CD4-positive, CD25-positive, alpha-beta regulatory T cell (primary cell): Measurements from ENCODE around the gene CNNM3. TPM values are rescaled to one million over a fixed set of nuclear protein-coding genes. Genes with fewer than 3 reads are reported as not detected.

Experiments
- ATAC-seq, 2 donors: fragments of 150-1000 bp; cut with Tn5 transposase; one replicate each; pipeline ENCODE4 v1.10.0; 2021; ENCODE audit warnings: low read depth in 2 of 2, moderate number of reproducible peaks in 2 of 2, moderate library complexity in 1 of 2
- DNase-seq, 3 donors: peaks; one replicate each; pipeline versions ENCODE4 v3.0.0 to v3.0.0-alpha.2; 2012 to 2022; ENCODE audit warnings: mixed read lengths in 1 of 3
- H3K27ac ChIP-seq: one replicate; pipeline ENCODE4 v1.7.0; 2013; ENCODE audit warnings: mild to moderate bottlenecking, low read length; ENCODE audit not compliant: insufficient read depth, poor library complexity, severe bottlenecking
- H3K27me3 ChIP-seq: one replicate; pipeline ENCODE4 v1.7.0; 2013; ENCODE audit warnings: low read length; ENCODE audit not compliant: control insufficient read depth, insufficient read depth
- H3K36me3 ChIP-seq: one replicate; pipeline ENCODE4 v1.7.0; 2013; ENCODE audit warnings: mild to moderate bottlenecking, low read length, moderate library complexity; ENCODE audit not compliant: control insufficient read depth, insufficient read depth
- H3K4me1 ChIP-seq: 2 replicates; pipeline ENCODE4 v1.7.0; 2013; ENCODE audit warnings: mild to moderate bottlenecking, low read length; ENCODE audit not compliant: insufficient read depth, control insufficient read depth, poor library complexity, severe bottlenecking
- H3K4me3 ChIP-seq: one replicate; pipeline ENCODE4 v1.7.0; 2013; ENCODE audit warnings: low read depth, mild to moderate bottlenecking, low read length, moderate library complexity
- H3K9me3 ChIP-seq, 2 experiments: 1 replicate in 1 of 2; 2 replicates in 1 of 2; pipeline ENCODE4 v1.7.0; 2013; ENCODE audit warnings: low read length in 2 of 2, mild to moderate bottlenecking in 1 of 2, moderate library complexity in 1 of 2; ENCODE audit not compliant: control insufficient read depth in 2 of 2
- H3K27ac Mint-ChIP-seq, 3 donors: one replicate each; pipeline ENCODE4 v1.8.0; 2020 to 2022; ENCODE audit warnings: mild to moderate bottlenecking in 3 of 3, mixed read lengths in 3 of 3, moderate library complexity in 2 of 3
- H3K27me3 Mint-ChIP-seq: one replicate; pipeline ENCODE4 v1.8.0; 2022; ENCODE audit warnings: mild to moderate bottlenecking, mixed read lengths
- H3K36me3 Mint-ChIP-seq: one replicate; pipeline ENCODE4 v1.8.0; 2020; ENCODE audit warnings: mixed read lengths
- H3K4me1 Mint-ChIP-seq, 4 donors: one replicate each; pipeline ENCODE4 v1.8.0; 2020 to 2022; ENCODE audit warnings: mixed read lengths in 4 of 4, mild to moderate bottlenecking in 1 of 4
- H3K4me3 Mint-ChIP-seq, 4 donors: one replicate each; pipeline ENCODE4 v1.8.0; 2020 to 2022; ENCODE audit warnings: mild to moderate bottlenecking in 4 of 4, mixed read lengths in 4 of 4, moderate library complexity in 3 of 4
- H3K9me3 Mint-ChIP-seq, 7 donors: one replicate each; pipeline ENCODE4 v1.8.0; 2020 to 2022; ENCODE audit warnings: mixed read lengths in 7 of 7, mild to moderate bottlenecking in 3 of 7, moderate library complexity in 2 of 7
- polyA plus RNA-seq, 4 donors: library from polyadenylated mRNA; unstranded; fragments of 300-500 nt; fragmentation: Illumina TruSeq; gene quantifications; one replicate each; pipeline ENCODE4 v1.2.3, GENCODE V29; 2021
- total RNA-seq: library from RNA; stranded (reverse); gene quantifications from one replicate; pipeline ENCODE4 v1.2.3, GENCODE V29; 2022

CNNM3 gene
- total and polyA plus RNA-seq, 5 donors from 2014 or later, result 4.9 to 33.1 (median 10.3) TPM

DNA sequence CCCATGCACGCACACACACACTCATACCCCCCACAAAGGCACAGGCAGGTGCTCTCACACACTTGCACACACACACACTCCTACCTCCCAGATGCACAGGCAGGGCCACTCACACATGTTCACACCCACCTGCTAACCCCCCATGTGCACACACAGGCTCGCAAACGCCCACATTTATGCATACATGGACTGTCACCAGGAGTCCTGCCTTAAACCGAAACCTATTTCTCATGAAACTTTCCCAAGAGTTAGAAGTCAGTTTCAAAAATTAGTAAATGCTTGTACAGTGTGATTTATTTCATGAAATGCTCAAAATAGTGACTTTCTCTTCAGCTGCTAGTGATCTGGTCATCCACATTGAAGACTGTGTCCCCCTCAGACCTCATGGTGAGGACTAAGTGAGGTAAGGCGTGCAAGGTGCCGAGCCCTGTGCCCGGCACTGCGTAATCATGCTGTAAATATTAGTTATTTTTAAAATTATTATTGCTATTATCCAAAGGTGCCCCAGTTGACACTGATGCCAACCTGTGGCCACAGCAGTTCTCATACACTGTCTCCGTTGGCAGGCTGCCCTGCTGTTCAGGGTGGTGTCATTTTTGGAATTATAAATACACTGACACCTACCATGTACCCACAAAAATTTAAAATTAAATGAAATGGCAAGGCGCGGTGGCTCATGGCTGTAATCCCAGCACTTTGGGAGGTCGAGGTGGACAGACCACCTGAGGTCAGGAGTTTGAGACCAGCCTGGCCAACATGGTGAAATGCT, 43.0 kb upstream of the CNNM3 start:
- Histone ChIP-seq H3K9me3 (no peaks in the 10 kb centered on the region), H3K27ac (no peak overlapping the region), H3K27me3 (no peaks in the 10 kb centered on the region), H3K4me3 (peak overlapping the region; percentile 85), H3K36me3 (no peaks in the 10 kb centered on the region), H3K4me1 (peaks cover 18% of the 10 kb centered on the region)
- H3K4me1 Mint-ChIP-seq, result peaks cover 5 to 39% (median 26%) of the 10 kb centered on the region in 4 donors
- H3K4me3 Mint-ChIP-seq, result peak overlapping the region; percentile 68 to 93 (median 86)
- DNase-seq (peak in 1 of 3 donors; percentile 27), ATAC-seq (no peak)
- H3K36me3 Mint-ChIP-seq, result no peaks in the 10 kb centered on the region
- H3K27me3 Mint-ChIP-seq, result no peaks in the 10 kb centered on the region
- peak overlapping the region; percentile 5 to 65 (median 20) for H3K27ac Mint-ChIP-seq
- peaks cover 0 to 2% (median 0%) of the 10 kb centered on the region in 7 donors for H3K9me3 Mint-ChIP-seq

DNA sequence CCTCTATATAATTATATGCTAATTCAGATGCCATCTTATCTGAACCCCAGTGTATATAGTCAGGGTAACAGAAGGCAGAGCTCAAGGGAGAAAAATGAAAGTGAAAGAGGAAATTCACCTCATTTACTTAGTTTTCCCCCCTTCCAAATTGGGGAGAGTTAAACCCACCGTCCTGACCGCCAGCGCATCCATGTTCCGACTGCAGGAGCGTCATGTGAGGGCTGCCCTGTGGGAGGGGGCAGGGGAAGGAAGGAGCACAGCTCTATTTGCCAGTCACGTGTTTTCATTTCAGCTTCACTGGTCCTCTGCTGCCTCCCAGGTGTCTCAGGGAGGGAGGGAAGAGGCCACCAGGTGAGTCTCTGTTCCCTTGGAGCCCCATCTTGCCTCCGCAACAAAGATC, 42.1 kb upstream of the CNNM3 start:
- Mint-ChIP-seq H3K36me3 (no peaks in the 10 kb centered on the region), H3K27ac (peak overlapping the region; percentile 89 to 93 (median 91)), H3K4me3 (peak overlapping the region; percentile 90 to 95 (median 93)), H3K27me3 (no peaks in the 10 kb centered on the region), H3K9me3 (no peaks in the 10 kb centered on the region), H3K4me1 (peaks cover 5 to 34% (median 23%) of the 10 kb centered on the region in 4 donors)
- peak overlapping the region; percentile 85 for H3K4me3 ChIP-seq
- ATAC-seq (peak; percentile 62 to 67), DNase-seq (peak; percentile 27 to 60 (median 42))
- peaks cover 18% of the 10 kb centered on the region for H3K4me1 ChIP-seq
- no peaks in the 10 kb centered on the region for H3K9me3 ChIP-seq
- no peaks in the 10 kb centered on the region for H3K27me3 ChIP-seq
- H3K36me3 ChIP-seq, result no peaks in the 10 kb centered on the region
- H3K27ac ChIP-seq, result peak overlapping the region; percentile 61

DNA sequence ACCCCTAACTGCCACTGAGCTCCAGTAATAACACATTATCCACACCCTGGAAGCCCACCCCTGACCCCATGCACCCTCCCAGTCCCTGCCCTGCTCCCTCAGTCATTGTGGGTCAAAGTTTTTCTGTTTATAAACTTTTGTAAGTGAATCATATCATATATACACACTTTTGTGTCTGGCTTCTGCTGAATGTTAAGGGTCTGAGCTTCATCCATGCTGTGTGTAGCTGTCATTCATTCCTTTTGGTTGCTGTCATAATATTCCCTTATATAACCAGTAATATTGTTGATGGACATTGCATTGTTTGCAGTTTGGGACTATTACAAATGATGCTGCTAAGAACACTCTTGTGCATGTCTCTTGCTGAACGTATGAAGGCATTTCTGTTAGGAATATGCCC, 40.9 kb upstream of the CNNM3 start:
- H3K36me3 Mint-ChIP-seq, result no peaks in the 10 kb centered on the region
- DNase-seq (no peak), ATAC-seq (no peak)
- H3K9me3 ChIP-seq, result no peaks in the 10 kb centered on the region
- H3K4me3 ChIP-seq, result no peak overlapping the region
- H3K27ac ChIP-seq, result no peak overlapping the region
- H3K27ac Mint-ChIP-seq, result peak overlapping the region in 2 of 3 donors; percentile 50 to 68
- no peaks in the 10 kb centered on the region for H3K27me3 ChIP-seq
- peaks cover 18% of the 10 kb centered on the region for H3K4me1 ChIP-seq
- H3K36me3 ChIP-seq, result no peaks in the 10 kb centered on the region
- no peaks in the 10 kb centered on the region for H3K9me3 Mint-ChIP-seq
- H3K4me3 Mint-ChIP-seq, result peak overlapping the region in 2 of 4 donors; percentile 3 to 45
- H3K4me1 Mint-ChIP-seq, result peaks cover 5 to 29% (median 18%) of the 10 kb centered on the region in 4 donors
- no peaks in the 10 kb centered on the region for H3K27me3 Mint-ChIP-seq

DNA sequence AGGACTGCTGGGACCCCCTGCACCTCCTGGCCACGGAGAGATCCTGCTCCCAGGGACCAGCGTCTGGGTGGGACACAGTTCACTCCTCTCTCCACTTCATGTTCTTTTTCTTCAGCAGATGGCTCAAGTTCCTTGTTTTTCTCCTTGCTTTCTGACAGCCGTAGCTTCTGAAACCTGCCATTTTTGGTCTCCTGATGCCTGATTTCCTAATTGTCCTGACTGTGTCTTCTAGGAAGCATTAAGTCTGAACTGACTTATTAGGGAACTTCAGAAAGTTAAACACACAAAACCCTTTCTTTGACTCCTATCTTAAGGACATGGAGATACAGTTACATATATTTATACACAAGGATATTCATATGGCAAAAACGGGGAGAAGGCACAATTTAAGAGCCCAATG, 32.7 kb upstream of the CNNM3 start:
- DNase-seq (no peak), ATAC-seq (no peak)
- no peaks in the 10 kb centered on the region for H3K9me3 ChIP-seq
- no peaks in the 10 kb centered on the region for H3K27me3 Mint-ChIP-seq
- H3K36me3 ChIP-seq, result no peaks in the 10 kb centered on the region
- H3K9me3 Mint-ChIP-seq, result no peaks in the 10 kb centered on the region
- H3K4me1 ChIP-seq, result no peaks in the 10 kb centered on the region
- H3K4me3 Mint-ChIP-seq, result no peak overlapping the region
- H3K27ac ChIP-seq, result no peak overlapping the region
- H3K36me3 Mint-ChIP-seq, result peaks cover 4% of the 10 kb centered on the region
- no peak overlapping the region for H3K4me3 ChIP-seq
- peak overlapping the region in 2 of 3 donors; percentile 33 to 64 for H3K27ac Mint-ChIP-seq
- H3K4me1 Mint-ChIP-seq, result peaks cover 0 to 4% (median under 1%) of the 10 kb centered on the region in 4 donors
- H3K27me3 ChIP-seq, result no peaks in the 10 kb centered on the region

GRCh38 chr2:96787411-96787810, 28.7 kb upstream of the CNNM3 start:
- Mint-ChIP-seq H3K9me3 (no peaks in the 10 kb centered on the region), H3K27me3 (no peaks in the 10 kb centered on the region), H3K27ac (no peak overlapping the region), H3K4me1 (peaks cover 0 to 4% (median 1%) of the 10 kb centered on the region in 4 donors), H3K36me3 (no peaks in the 10 kb centered on the region), H3K4me3 (no peak overlapping the region)
- ATAC-seq (no peak), DNase-seq (no peak)
- Histone ChIP-seq H3K36me3 (no peaks in the 10 kb centered on the region), H3K4me3 (no peak overlapping the region), H3K9me3 (no peaks in the 10 kb centered on the region), H3K4me1 (no peaks in the 10 kb centered on the region), H3K27ac (no peak overlapping the region), H3K27me3 (no peaks in the 10 kb centered on the region)

DNA sequence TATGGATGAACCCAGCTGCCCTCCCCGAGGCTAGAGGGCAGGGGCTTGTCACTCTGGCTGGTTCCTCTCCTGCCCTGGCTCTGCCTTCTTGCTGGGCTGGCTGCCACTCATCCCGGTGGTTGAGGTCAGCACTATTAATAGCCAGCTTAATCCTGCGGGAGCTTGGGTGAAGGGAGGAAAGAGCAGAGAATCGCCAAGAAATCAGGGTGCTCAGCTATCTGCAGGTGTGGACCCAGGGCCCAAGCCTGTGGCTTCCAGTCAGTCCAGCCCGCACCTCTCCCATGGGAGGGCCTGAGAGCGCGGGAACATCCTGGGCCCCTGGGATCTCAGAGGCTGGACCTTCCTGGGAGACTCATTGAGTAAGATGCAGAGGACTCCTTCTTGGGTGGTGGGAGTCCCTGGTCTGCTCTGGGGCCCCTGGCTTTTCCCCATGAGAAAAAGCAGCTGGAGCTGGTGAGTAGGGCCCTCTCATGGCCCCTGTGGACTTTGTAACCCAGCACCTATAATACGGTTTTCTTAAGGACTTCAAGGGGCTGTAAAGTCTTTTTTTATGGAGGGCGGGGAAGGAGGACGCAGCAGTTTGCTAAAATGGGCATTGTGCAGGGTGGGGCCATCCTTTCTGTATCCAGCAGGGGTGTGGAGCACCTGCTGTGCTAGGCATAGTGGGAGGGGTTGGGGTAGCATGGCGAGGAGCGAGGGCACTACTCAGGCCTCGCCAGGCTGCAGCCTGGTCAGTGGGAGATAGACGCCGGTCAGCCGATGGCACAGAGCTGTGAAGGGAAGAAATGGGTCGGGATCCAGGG, 27.4 kb upstream of the CNNM3 start:
- no peaks in the 10 kb centered on the region for H3K9me3 Mint-ChIP-seq
- H3K4me1 Mint-ChIP-seq, result peaks cover 0 to 4% (median 1%) of the 10 kb centered on the region in 4 donors
- Histone ChIP-seq H3K4me3 (no peak overlapping the region), H3K9me3 (no peaks in the 10 kb centered on the region), H3K36me3 (no peaks in the 10 kb centered on the region), H3K27ac (no peak overlapping the region), H3K4me1 (no peaks in the 10 kb centered on the region), H3K27me3 (no peaks in the 10 kb centered on the region)
- H3K27me3 Mint-ChIP-seq, result no peaks in the 10 kb centered on the region
- no peaks in the 10 kb centered on the region for H3K36me3 Mint-ChIP-seq
- no peak overlapping the region for H3K27ac Mint-ChIP-seq
- ATAC-seq (no peak), DNase-seq (no peak)
- no peak overlapping the region for H3K4me3 Mint-ChIP-seq

GRCh38 chr2:96789245-96789617, 26.8 kb upstream of the CNNM3 start:
- H3K4me1 Mint-ChIP-seq, result peaks cover 0 to 4% (median 1%) of the 10 kb centered on the region in 4 donors
- H3K27ac ChIP-seq, result no peak overlapping the region
- no peaks in the 10 kb centered on the region for H3K27me3 ChIP-seq
- no peaks in the 10 kb centered on the region for H3K36me3 Mint-ChIP-seq
- H3K4me1 ChIP-seq, result no peaks in the 10 kb centered on the region
- no peaks in the 10 kb centered on the region for H3K9me3 Mint-ChIP-seq
- ATAC-seq (no peak), DNase-seq (no peak)
- no peaks in the 10 kb centered on the region for H3K27me3 Mint-ChIP-seq
- no peak overlapping the region for H3K27ac Mint-ChIP-seq
- H3K36me3 ChIP-seq, result no peaks in the 10 kb centered on the region
- H3K9me3 ChIP-seq, result no peaks in the 10 kb centered on the region
- no peak overlapping the region for H3K4me3 Mint-ChIP-seq
- H3K4me3 ChIP-seq, result no peak overlapping the region
